Smooth muscle cell of the umbilical artery (primary cell): ENCODE measurements around the gene HTT. TPM values are rescaled to one million over a fixed set of nuclear protein-coding genes. Genes with fewer than 3 reads are reported as not detected.

Source experiments
- total RNA-seq: library from RNA; depleted of rRNA; stranded (reverse); fragments of >200 nt; gene quantifications from 2 replicates; pipeline ENCODE4 v1.2.3, GENCODE V29; 2014

Gene HTT
- total RNA-seq: 49.9 and 63.8 TPM in 2 replicates

DNA sequence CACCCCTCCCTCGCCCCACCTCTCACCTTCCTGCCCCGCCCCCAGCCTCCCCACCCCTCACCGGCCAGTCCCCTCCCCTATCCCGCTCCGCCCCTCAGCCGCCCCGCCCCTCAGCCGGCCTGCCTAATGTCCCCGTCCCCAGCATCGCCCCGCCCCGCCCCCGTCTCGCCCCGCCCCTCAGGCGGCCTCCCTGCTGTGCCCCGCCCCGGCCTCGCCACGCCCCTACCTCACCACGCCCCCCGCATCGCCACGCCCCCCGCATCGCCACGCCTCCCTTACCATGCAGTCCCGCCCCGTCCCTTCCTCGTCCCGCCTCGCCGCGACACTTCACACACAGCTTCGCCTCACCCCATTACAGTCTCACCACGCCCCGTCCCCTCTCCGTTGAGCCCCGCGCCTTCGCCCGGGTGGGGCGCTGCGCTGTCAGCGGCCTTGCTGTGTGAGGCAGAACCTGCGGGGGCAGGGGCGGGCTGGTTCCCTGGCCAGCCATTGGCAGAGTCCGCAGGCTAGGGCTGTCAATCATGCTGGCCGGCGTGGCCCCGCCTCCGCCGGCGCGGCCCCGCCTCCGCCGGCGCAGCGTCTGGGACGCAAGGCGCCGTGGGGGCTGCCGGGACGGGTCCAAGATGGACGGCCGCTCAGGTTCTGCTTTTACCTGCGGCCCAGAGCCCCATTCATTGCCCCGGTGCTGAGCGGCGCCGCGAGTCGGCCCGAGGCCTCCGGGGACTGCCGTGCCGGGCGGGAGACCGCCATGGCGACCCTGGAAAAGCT lies at the start of gene HTT, which contains the start of gene HTT-AS:
HTT (plus strand) TSS at position 604 of the 768 bp plus-strand sequence; CDS start at position 749, 145 bp downstream.
HTT-AS (minus strand) TSS at position 461 of the 768 bp plus-strand sequence.

DNA sequence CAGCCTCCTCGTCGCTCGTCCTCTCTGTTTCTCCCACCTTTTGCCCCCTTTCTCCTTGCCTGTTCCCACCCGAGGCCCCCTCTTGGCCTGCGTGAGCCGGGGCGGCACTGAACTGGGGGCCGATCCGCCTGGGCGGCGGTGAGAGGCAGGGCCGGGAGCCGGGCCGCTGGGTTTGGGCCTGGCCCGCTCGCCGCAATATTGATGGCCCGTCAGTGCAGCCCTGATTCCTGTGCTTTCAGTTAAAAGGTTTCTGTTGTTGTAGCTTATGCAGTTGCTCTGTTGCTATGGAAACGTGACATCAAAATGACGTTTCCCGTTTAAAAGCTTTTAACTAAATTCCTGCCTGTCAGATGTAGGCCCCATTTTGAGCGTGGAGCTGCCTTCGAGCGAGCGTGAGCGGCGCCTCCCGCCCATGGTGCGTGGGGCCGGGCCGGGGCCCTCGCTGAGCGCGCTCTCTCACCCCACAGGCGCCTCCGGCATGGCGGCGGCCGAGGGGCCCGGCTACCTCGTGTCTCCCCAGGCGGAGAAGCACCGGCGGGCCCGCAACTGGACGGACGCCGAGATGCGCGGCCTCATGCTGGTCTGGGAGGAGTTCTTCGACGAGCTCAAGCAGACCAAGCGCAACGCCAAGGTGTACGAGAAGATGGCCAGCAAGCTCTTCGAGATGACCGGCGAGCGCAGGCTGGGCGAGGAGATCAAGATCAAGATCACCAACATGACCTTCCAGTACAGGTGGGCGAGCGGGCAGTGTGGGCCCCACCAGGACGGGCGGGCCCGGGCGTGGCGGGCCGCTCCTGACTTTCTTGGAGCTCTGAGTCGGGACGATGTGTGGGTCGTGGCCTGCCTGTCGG lies 174.6 kb downstream of the HTT start, which contains the start of gene MSANTD1:
MSANTD1 (plus strand) TSS at position 349 of the 851 bp plus-strand sequence; CDS start at position 413, 64 bp downstream.

DNA sequence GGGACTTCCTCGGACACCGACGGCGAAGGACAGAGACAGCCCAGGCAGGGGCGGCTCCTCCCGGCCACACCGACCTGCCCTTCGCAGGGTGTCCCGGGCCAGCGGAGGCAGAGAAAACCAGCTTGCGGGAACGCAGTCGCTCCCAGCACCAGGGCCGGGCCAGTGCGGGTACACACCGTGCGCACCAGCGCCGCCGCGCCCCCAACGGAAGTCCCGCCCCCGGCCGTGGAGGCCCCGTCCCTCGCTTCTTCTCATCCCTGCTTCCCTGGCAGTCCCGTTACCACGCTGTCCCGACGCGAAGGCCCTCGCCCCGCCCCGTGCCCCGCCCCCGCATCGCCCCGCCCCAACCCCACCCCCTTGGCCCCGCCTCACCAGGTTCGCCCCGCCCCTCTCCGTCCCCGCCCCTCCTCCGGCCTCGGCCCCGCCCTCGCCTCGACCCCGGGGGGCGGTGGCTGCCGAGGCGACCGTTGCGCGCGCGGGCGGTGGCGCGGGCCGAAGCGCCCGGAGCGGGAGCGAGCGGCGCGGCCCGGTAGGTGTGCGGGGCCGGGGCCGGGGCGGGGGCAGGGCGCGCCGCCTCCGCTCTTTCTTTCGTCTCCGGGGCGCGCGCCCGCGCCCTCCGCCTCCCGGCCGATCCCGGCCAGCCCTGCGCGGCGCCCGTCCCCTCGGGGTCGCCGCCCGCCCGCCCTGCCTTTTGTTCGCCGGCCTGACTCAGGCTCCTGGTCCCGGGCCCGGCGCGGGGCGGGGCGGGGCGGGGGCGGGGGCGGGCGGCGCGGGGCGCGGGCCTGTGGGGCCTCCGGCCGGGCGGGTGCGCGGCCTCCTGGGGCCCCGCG lies 218.3 kb downstream of the HTT start, which contains the start of gene RGS12:
RGS12 (plus strand) TSS at position 451 of the 830 bp plus-strand sequence. CDS start 23,150 bp downstream, outside the sequence.

Other genes with a start within 250 kb of the HTT start
- gene ADD1, start 230.8 kb upstream of the HTT start, total RNA-seq: 110 and 195 TPM in 2 replicates
- 22.0 and 34.8 TPM in 2 replicates for gene NOP14, start 111.3 kb upstream of the HTT start, total RNA-seq
- gene GRK4, start 111.1 kb upstream of the HTT start, total RNA-seq: 3.8 and 6.5 TPM in 2 replicates
- not detected in 2 replicates for gene HTT-AS, start 143 bp upstream of the HTT start, total RNA-seq
- 0.59 and 1.0 TPM in 2 replicates for gene MSANTD1, start 174.5 kb downstream of the HTT start, total RNA-seq
- gene RGS12, start 218.3 kb downstream of the HTT start, total RNA-seq: 15.4 and 18.1 TPM in 2 replicates